ENCODE data around the gene LPO. TPM values are rescaled to one million over a fixed set of nuclear protein-coding genes. Genes with fewer than 3 reads are reported as not detected.

Gene LPO
- total RNA-seq, 3 donors from 2014 or later: not detected

- no peaks in the 10 kb centered on the region for H3K9me3 ChIP-seq
- no peak for DNase-seq
- TF ChIP-seq CTCF (IDR thresholded peaks at IDR 0.05): no peak
- ATAC-seq: no peak
- H3K4me1 ChIP-seq (ENCODE audit: low read depth): no peaks in the 10 kb centered on the region
- intact Hi-C loops (cut with DNase I, micrococcal nuclease): no loop called here
- H3K4me3 ChIP-seq: no peak overlapping the region
- no peaks in the 10 kb centered on the region for H3K36me3 ChIP-seq (ENCODE audit: low read depth)
Observed at GRCh38 chr17:58310511-58311428, 72.4 kb downstream of the LPO start.

GRCh38 chr17:58311429-58311894 lies 73.1 kb downstream of the LPO start:
- intact Hi-C loops (cut with DNase I, micrococcal nuclease): no loop called here
- no peak for TF ChIP-seq CTCF (IDR thresholded peaks at IDR 0.05)
- Histone ChIP-seq H3K4me3 (no peak overlapping the region), H3K36me3 (ENCODE audit: low read depth) (no peaks in the 10 kb centered on the region), H3K4me1 (ENCODE audit: low read depth) (no peaks in the 10 kb centered on the region), H3K9me3 (no peaks in the 10 kb centered on the region)
- no peak for DNase-seq
- ATAC-seq: no peak

GRCh38 chr17:58312021-58312630 lies 73.7 kb downstream of the LPO start:
- no peak for TF ChIP-seq CTCF (IDR thresholded peaks at IDR 0.05)
- H3K4me3 ChIP-seq: no peak overlapping the region
- intact Hi-C loops (cut with DNase I, micrococcal nuclease): no loop called here
- no peaks in the 10 kb centered on the region for H3K36me3 ChIP-seq (ENCODE audit: low read depth)
- ATAC-seq: no peak
- no peaks in the 10 kb centered on the region for H3K9me3 ChIP-seq
- H3K4me1 ChIP-seq (ENCODE audit: low read depth): no peaks in the 10 kb centered on the region
- no peak for DNase-seq

- peaks cover 4% of the 10 kb centered on the region for H3K4me1 ChIP-seq (ENCODE audit: low read depth)
- H3K36me3 ChIP-seq (ENCODE audit: low read depth): no peaks in the 10 kb centered on the region
- no peak for DNase-seq
- no peak overlapping the region for H3K4me3 ChIP-seq
- intact Hi-C loops (cut with DNase I, micrococcal nuclease): no loop called here
- no peak for TF ChIP-seq CTCF (IDR thresholded peaks at IDR 0.05)
- no peaks in the 10 kb centered on the region for H3K9me3 ChIP-seq
- ATAC-seq: no peak
Observed at GRCh38 chr17:58312829-58313228, 74.4 kb downstream of the LPO start.

- Histone ChIP-seq H3K4me1 (ENCODE audit: low read depth) (peaks cover 6% of the 10 kb centered on the region), H3K4me3 (no peak overlapping the region), H3K9me3 (no peaks in the 10 kb centered on the region), H3K36me3 (ENCODE audit: low read depth) (no peaks in the 10 kb centered on the region)
- ATAC-seq: no peak
- DNase-seq: no peak
- no peak for TF ChIP-seq CTCF (IDR thresholded peaks at IDR 0.05)
- intact Hi-C loops (cut with DNase I, micrococcal nuclease): no loop called here
Observed at GRCh38 chr17:58313815-58314705, 75.7 kb downstream of the LPO start.
